B cell (primary cell): Measurements from ENCODE around the gene SLC6A2. TPM values are rescaled to one million over a fixed set of nuclear protein-coding genes. Genes with fewer than 3 reads are reported as not detected.

Source experiments
- ATAC-seq: fragments of 200-7000 bp; cut with Tn5 transposase; one replicate; pipeline ENCODE4 v1.10.0; 2021; ENCODE audit warnings: low read depth, mild to moderate bottlenecking, moderate number of reproducible peaks, moderate library complexity
- CTCF ChIA-PET: fragments of 350-600 bp; sonication (Branson Sonifier 250); formaldehyde crosslinking; loops from one replicate; lab custom pipeline; 2021; ENCODE audit warnings: antibody characterized with exemption, inconsistent platforms; lab: Charles Lee
- POLR2A ChIA-PET: fragments of 350-600 bp; sonication (Branson Sonifier 250); formaldehyde crosslinking; loops from one replicate; lab custom pipeline; 2021; ENCODE audit warnings: antibody characterized with exemption; lab: Charles Lee
- DNase-seq: peaks from one replicate; pipeline ENCODE4 v3.0.0; 2013
- H2AFZ ChIP-seq: 2 replicates; pipeline ENCODE4 v1.6.1; 2012; ENCODE audit warnings: mild to moderate bottlenecking, low read depth, low read length; ENCODE audit not compliant: insufficient read depth, poor library complexity, severe bottlenecking
- H3K27ac ChIP-seq, 2 donors: 1 replicate in 1 of 2; 2 replicates in 1 of 2; pipeline ENCODE4 v1.5.1; 2012 to 2013; ENCODE audit warnings: low read length in 2 of 2, mild to moderate bottlenecking in 2 of 2, moderate library complexity in 1 of 2
- H3K27me3 ChIP-seq, 4 experiments: fragments of 200-600 bp in 1 of 4; sonication (generic) in 1 of 4; replicated peaks in 1 of 4; 1 replicate in 2 of 4; 2 replicates in 2 of 4; pipeline versions ENCODE4 v1.6.1 to v1.7.0; 2013 to 2016; ENCODE audit warnings: low read length in 3 of 4, mild to moderate bottlenecking in 2 of 4, mixed read lengths in 1 of 4, moderate library complexity in 1 of 4; ENCODE audit not compliant: insufficient read depth in 4 of 4, control insufficient read depth in 3 of 4; ENCODE audit errors: control extremely low read depth in 1 of 4
- H3K36me3 ChIP-seq, 2 experiments: replicated peaks in 1 of 2; 1 replicate in 1 of 2; 2 replicates in 1 of 2; pipeline versions ENCODE4 v1.6.1 to v1.7.1; 2013; ENCODE audit warnings: low read length in 1 of 2; ENCODE audit not compliant: insufficient read depth in 2 of 2, control insufficient read depth in 1 of 2; ENCODE audit errors: control extremely low read depth in 1 of 2, extremely low read depth in 1 of 2
- H3K4me1 ChIP-seq, 2 donors: fragments of 200-600 bp in 1 of 2; sonication (generic) in 1 of 2; 1 replicate in 1 of 2; 2 replicates in 1 of 2; pipeline versions ENCODE4 v1.5.1 to v1.6.1; 2013 to 2017; ENCODE audit warnings: low read length in 2 of 2; ENCODE audit not compliant: control insufficient read depth in 2 of 2, insufficient read depth in 2 of 2
- H3K4me2 ChIP-seq: replicated peaks from 2 replicates; pipeline ENCODE3; 2012; ENCODE audit warnings: mild to moderate bottlenecking, low read depth, low read length; ENCODE audit not compliant: poor library complexity, severe bottlenecking
- H3K4me3 ChIP-seq, 5 experiments: fragments of 200-600 bp in 1 of 5; sonication (generic) in 1 of 5; 1 replicate in 3 of 5; 2 replicates in 2 of 5; pipeline versions ENCODE4 v1.5.1 to v1.7.0; 2011 to 2016; ENCODE audit warnings: low read length in 4 of 5, mild to moderate bottlenecking in 4 of 5, low read depth in 2 of 5, control low read depth in 1 of 5, moderate library complexity in 1 of 5; ENCODE audit not compliant: insufficient read depth in 1 of 5; ENCODE audit errors: control extremely low read depth in 1 of 5, extremely low read depth in 1 of 5
- H3K79me2 ChIP-seq: fragments of 200-600 bp; sonication (generic); one replicate; pipeline ENCODE4 v1.6.0; 2016; ENCODE audit warnings: low read length; ENCODE audit not compliant: control insufficient read depth, insufficient read depth
- H3K9ac ChIP-seq: fragments of 200-600 bp; sonication (generic); 2 replicates; pipeline ENCODE4 v1.6.1; 2017; ENCODE audit warnings: mild to moderate bottlenecking, low read length, moderate library complexity
- H3K9me3 ChIP-seq, 3 donors: one replicate each; pipeline versions ENCODE4 v1.6.1 to v1.7.1; 2013; ENCODE audit warnings: low read length in 2 of 3; ENCODE audit not compliant: control insufficient read depth in 2 of 3, insufficient read depth in 1 of 3; ENCODE audit errors: control extremely low read depth in 1 of 3
- H4K20me1 ChIP-seq: 2 replicates; pipeline ENCODE4 v1.6.0; 2012; ENCODE audit warnings: mild to moderate bottlenecking, low read length; ENCODE audit not compliant: insufficient read depth, control insufficient read depth, poor library complexity, severe bottlenecking
- H3K27ac Mint-ChIP-seq: one replicate; pipeline ENCODE4 v1.8.0; 2021; ENCODE audit warnings: mixed read lengths
- H3K27me3 Mint-ChIP-seq: one replicate; pipeline ENCODE4 v1.8.0; 2021; ENCODE audit warnings: mixed read lengths
- H3K4me1 Mint-ChIP-seq: one replicate; pipeline ENCODE4 v1.8.0; 2021; ENCODE audit warnings: mixed read lengths
- H3K4me3 Mint-ChIP-seq: one replicate; pipeline ENCODE4 v1.8.0; 2021; ENCODE audit warnings: mixed read lengths
- H3K9me3 Mint-ChIP-seq: one replicate; pipeline ENCODE4 v1.8.0; 2022; ENCODE audit warnings: mixed read lengths; ENCODE audit not compliant: insufficient read depth
- CTCF ChIP-seq: fragments of 200-600 bp; IDR thresholded peaks from one replicate; pipeline ENCODE4 v1.8.0; 2022; ENCODE audit warnings: antibody characterized with exemption, mild to moderate bottlenecking
- EZH2 ChIP-seq: IDR thresholded peaks from 2 replicates; pipeline ENCODE4 v1.6.1; 2012; ENCODE audit warnings: borderline replicate concordance, low read depth, mild to moderate bottlenecking, moderate library complexity, low read length; ENCODE audit not compliant: insufficient read depth, poor library complexity, severe bottlenecking
- WGBS: methylation state at CpG from one replicate; pipeline ENCODE4 v1.1.5; 2013; ENCODE audit warnings: missing lambda C conversion rate; ENCODE audit not compliant: insufficient coverage; 5-methylcytosine and 5-hydroxymethylcytosine counted together
- intact Hi-C: fragments of 100-400 bp; cut with micrococcal nuclease; formaldehyde crosslinking; loops from one replicate; pipeline ENCODE4 v1.10.0; 2022
- polyA plus RNA-seq: library from polyadenylated mRNA; depleted of rRNA; stranded (reverse); fragments of >200 nt; gene quantifications from 2 replicates; pipeline ENCODE4 v1.2.3, GENCODE V29; 2012
- total RNA-seq, 2 donors: library from RNA; stranded (reverse); fragments of 120-200 nt in 1 of 2; gene quantifications; 1 replicate in 1 of 2; 2 replicates in 1 of 2; pipeline versions ENCODE4 v1.2.3 to v1.2.4, GENCODE V29; 2013 to 2022

The SLC6A2 gene
- total and polyA plus RNA-seq, 2 donors (not counting 1 experiment from before 2014, with no cell fraction given), result not detected

GRCh38 chr16:55730115-55730514, 74.3 kb downstream of the SLC6A2 start:
- Histone ChIP-seq H3K4me1 (no peaks in the 10 kb centered on the region), H3K79me2 (no peaks in the 10 kb centered on the region), H3K4me2 (no peak overlapping the region), H3K4me3 (no peak overlapping the region), H2AFZ (no peak overlapping the region), H3K9me3 (no peaks in the 10 kb centered on the region), H3K9ac (no peak overlapping the region), H3K27ac (no peak overlapping the region), H3K27me3 (no peaks in the 10 kb centered on the region), H3K36me3 (no peaks in the 10 kb centered on the region), H4K20me1 (no peaks in the 10 kb centered on the region)
- no peak for ATAC-seq
- WGBS, result 67% methylated on average over 1 of the region's 5 CpGs
- Mint-ChIP-seq H3K4me1 (no peaks in the 10 kb centered on the region), H3K9me3 (no peaks in the 10 kb centered on the region), H3K27me3 (peaks cover 16% of the 10 kb centered on the region), H3K27ac (no peak overlapping the region), H3K4me3 (no peak overlapping the region)
- intact Hi-C loops, result no loop called here
- ChIA-PET CTCF (no interaction called here), POLR2A (no interaction called here)
- DNase-seq, result no peak
- TF ChIP-seq EZH2, result no peak
- TF ChIP-seq CTCF, result no peak

- H3K79me2 ChIP-seq, result no peaks in the 10 kb centered on the region
- H3K4me3 Mint-ChIP-seq, result no peak overlapping the region
- ChIA-PET CTCF (no interaction called here), POLR2A (no interaction called here)
- no peak for DNase-seq
- H3K36me3 ChIP-seq, result no peaks in the 10 kb centered on the region
- ATAC-seq, result no peak
- H4K20me1 ChIP-seq, result no peaks in the 10 kb centered on the region
- H3K4me3 ChIP-seq, result no peak overlapping the region
- 83% methylated on average over 2 of the region's 2 CpGs for WGBS
- no peak overlapping the region for H3K9ac ChIP-seq
- H3K27ac ChIP-seq, result no peak overlapping the region
- TF ChIP-seq CTCF, result no peak
- TF ChIP-seq EZH2, result no peak
- intact Hi-C loops, result no loop called here
- H3K4me1 Mint-ChIP-seq, result no peaks in the 10 kb centered on the region
- no peaks in the 10 kb centered on the region for H3K9me3 Mint-ChIP-seq
- peaks cover 16% of the 10 kb centered on the region for H3K27me3 Mint-ChIP-seq
- H3K4me1 ChIP-seq, result no peaks in the 10 kb centered on the region
- no peak overlapping the region for H3K4me2 ChIP-seq
- no peak overlapping the region for H3K27ac Mint-ChIP-seq
- H3K27me3 ChIP-seq, result no peaks in the 10 kb centered on the region
- no peak overlapping the region for H2AFZ ChIP-seq
- H3K9me3 ChIP-seq, result no peaks in the 10 kb centered on the region
These were observed 76.7 kb downstream of the SLC6A2 start for GRCh38 chr16:55732496-55732895.
